ENCODE results near the gene IGFLR1. TPM values are rescaled to one million over a fixed set of nuclear protein-coding genes. Genes with fewer than 3 reads are reported as not detected.

IGFLR1 gene
- total RNA-seq, 4 donors from 2014 or later: 4.8 to 25.5 (median 10.7) TPM

- peak within 1 kb of the TSS; percentile 85 to 92 (median 88) for H3K27ac ChIP-seq
Measured at GRCh38 chr19:35748106-35749020, 6.1 kb upstream of the IGFLR1 start, which contains the start of gene LIN37. TSS of gene LIN37 (plus strand) at chr19:35748576. CDS start at chr19:35748725, 149 bp downstream.

GRCh38 chr19:35746531-35746930, 4.3 kb upstream of the IGFLR1 start:
- peaks cover 0 to 12% (median 0%) of the 10 kb centered on the region in 3 donors for H3K36me3 ChIP-seq
- peak overlapping the region in 2 of 4 donors; percentile 16 to 99 for H3K27ac ChIP-seq
- peaks cover 0 to 53% (median 39%) of the 10 kb centered on the region in 4 donors for H3K4me1 ChIP-seq
- no peaks in the 10 kb centered on the region for H3K9me3 ChIP-seq
- no peak for TF ChIP-seq EP300 (IDR thresholded peaks at IDR 0.05)
- TF ChIP-seq POLR2A (IDR thresholded peaks at IDR 0.05): no peak
- no peak for TF ChIP-seq CTCF (IDR thresholded peaks at IDR 0.05)
- H3K4me3 ChIP-seq: peak overlapping the region in 1 of 4 donors; percentile 85
- 84 to 85% methylated on average over 5 of the region's 5 CpGs for WGBS, 2 donors
- no peaks in the 10 kb centered on the region for H3K27me3 ChIP-seq
- DNase-seq (ENCODE audit: low spot score in 2 of 2): no peak

More at GRCh38 chr19:35748106-35749020, 6.1 kb upstream of the IGFLR1 start, which contains the start of gene LIN37:
- peak; percentile 99 to 100 for DNase-seq (ENCODE audit: low spot score in 2 of 2)
- Histone ChIP-seq H3K36me3 (peaks cover 0 to 25% (median 4%) of the 10 kb centered on the region in 3 donors), H3K9me3 (no peaks in the 10 kb centered on the region), H3K4me1 (peaks cover 0 to 52% (median 37%) of the 10 kb centered on the region in 4 donors), H3K4me3 (peak within 1 kb of the TSS; percentile 68 to 88 (median 84)), H3K27me3 (no peaks in the 10 kb centered on the region)
- peak; percentile 79 to 97 for TF ChIP-seq POLR2A (IDR thresholded peaks at IDR 0.05)
- peak in 3 of 5 experiments; percentile 14 to 59 (median 42) for TF ChIP-seq CTCF (IDR thresholded peaks at IDR 0.05)
- TF ChIP-seq EP300 (IDR thresholded peaks at IDR 0.05): peak; percentile 94 to 96
- WGBS, 2 donors: 1% methylated on average over 42 to 44 of the region's 45 CpGs

- Histone ChIP-seq H3K9me3 (no peaks in the 10 kb centered on the region), H3K36me3 (peaks cover 0 to 7% (median 0%) of the 10 kb centered on the region in 3 donors), H3K4me3 (peak overlapping the region; percentile 85 to 95 (median 92)), H3K27me3 (no peaks in the 10 kb centered on the region), H3K4me1 (peaks cover 0 to 58% (median 41%) of the 10 kb centered on the region in 4 donors), H3K27ac (peak overlapping the region; percentile 61 to 100 (median 100))
- no peak for TF ChIP-seq EP300 (IDR thresholded peaks at IDR 0.05)
- TF ChIP-seq POLR2A (IDR thresholded peaks at IDR 0.05): no peak
- TF ChIP-seq CTCF (IDR thresholded peaks at IDR 0.05): no peak
- DNase-seq (ENCODE audit: low spot score in 2 of 2): no peak
- 0 to 9% methylated on average over 4 of the region's 4 CpGs for WGBS, 2 donors
Measured at GRCh38 chr19:35746087-35746462, 3.8 kb upstream of the IGFLR1 start.

- no peaks in the 10 kb centered on the region for H3K27me3 ChIP-seq
- peaks cover 0 to 5% (median 0%) of the 10 kb centered on the region in 3 donors for H3K36me3 ChIP-seq
- peaks cover 0 to 62% (median 44%) of the 10 kb centered on the region in 4 donors for H3K4me1 ChIP-seq
- no peaks in the 10 kb centered on the region for H3K9me3 ChIP-seq
- TF ChIP-seq POLR2A (IDR thresholded peaks at IDR 0.05) (peak in 1 of 2 donors; percentile 57), EP300 (IDR thresholded peaks at IDR 0.05) (peak; percentile 80 to 97), CTCF (IDR thresholded peaks at IDR 0.05) (peak in 1 of 5 experiments; percentile 29)
- H3K27ac ChIP-seq: peak within 1 kb of the TSS; percentile 99 to 100 (median 100)
- 1% methylated on average over 36 to 40 of the region's 40 CpGs for WGBS, 2 donors
- peak; percentile 93 to 95 for DNase-seq (ENCODE audit: low spot score in 2 of 2)
- H3K4me3 ChIP-seq: peak within 1 kb of the TSS; percentile 85 to 95 (median 92)
Measured at GRCh38 chr19:35745328-35746086, 3.3 kb upstream of the IGFLR1 start, which contains the start of the genes PSENEN and U2AF1L4. TSS of gene PSENEN (plus strand) at chr19:35745651. CDS start at chr19:35745931, 280 bp downstream. TSS of gene U2AF1L4 (minus strand) at chr19:35745418. CDS start at chr19:35745391, 27 bp downstream.

Data from tibial nerve (tissue), 4 donors.